NCI-H1436 (cell line): ENCODE measurements around the gene ADPGK.
"Not testable (repeated sequence)": the region's sequence is repeated elsewhere in the genome, so short reads cannot be mapped to it uniquely, and the experiment has no call there.

Experiments
- DNase-seq: peaks from one replicate; lab custom pipeline; 2025; lab: John Stamatoyannopoulos, UW

The ADPGK gene

DNA sequence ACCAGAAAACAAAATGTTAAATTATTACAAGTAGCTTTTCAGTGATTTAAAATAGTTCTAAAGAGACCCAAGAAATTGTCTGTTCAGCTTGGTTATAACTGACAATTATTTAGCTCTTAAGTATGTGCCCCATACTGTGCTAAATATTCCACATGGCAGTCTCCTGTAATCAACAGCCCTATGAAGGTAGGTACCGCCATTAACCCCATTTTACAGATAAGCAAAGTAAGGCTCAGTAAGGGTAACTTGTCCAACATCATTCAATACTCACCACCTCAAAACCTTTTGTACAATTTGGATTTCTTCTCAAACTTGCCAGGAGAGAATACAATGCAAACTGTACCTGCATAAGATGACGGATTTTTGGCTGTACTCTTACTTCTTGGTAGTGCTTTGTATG is 33.9 kb downstream of the ADPGK start:
- no peak for DNase-seq

DNA sequence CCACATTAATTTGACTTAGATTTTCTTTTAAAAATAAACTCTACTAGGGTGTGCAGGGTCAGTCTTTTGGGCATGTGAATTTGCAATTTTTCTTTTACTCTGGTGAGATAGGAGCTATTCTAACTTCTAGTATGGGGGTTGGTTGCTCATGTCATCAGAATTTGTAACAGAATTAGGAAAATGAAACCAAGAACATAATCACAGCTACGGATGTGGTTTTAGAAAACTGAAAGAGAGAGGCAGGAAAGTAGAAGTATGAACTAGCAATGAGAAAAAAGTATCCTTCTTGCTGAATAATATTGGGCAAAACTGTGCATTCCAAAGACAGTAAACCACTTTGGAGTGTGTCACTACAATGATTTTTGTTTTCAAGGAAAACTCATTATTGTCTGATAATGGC is 43.3 kb downstream of the ADPGK start:
- DNase-seq, result no peak

DNA sequence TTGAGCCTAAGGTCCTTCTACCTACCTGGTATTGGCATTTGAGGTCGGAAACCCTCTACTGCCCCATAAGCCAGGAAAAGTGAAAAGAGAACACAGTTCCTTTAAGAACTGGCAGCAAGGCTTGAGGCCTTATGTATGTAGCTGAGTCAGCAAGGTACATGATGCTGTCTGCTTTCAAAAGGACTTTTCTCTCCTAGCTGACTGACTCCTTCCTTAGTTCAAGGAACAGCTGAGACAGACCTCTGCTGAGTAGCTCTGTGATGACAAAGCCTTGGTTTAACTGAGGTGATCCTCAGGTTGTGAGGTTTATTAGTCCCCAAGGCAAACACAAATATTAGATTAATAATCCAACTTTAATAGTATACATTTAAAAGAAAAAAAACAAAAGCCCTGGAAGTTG is 45.8 kb downstream of the ADPGK start:
- no peak for DNase-seq

DNA sequence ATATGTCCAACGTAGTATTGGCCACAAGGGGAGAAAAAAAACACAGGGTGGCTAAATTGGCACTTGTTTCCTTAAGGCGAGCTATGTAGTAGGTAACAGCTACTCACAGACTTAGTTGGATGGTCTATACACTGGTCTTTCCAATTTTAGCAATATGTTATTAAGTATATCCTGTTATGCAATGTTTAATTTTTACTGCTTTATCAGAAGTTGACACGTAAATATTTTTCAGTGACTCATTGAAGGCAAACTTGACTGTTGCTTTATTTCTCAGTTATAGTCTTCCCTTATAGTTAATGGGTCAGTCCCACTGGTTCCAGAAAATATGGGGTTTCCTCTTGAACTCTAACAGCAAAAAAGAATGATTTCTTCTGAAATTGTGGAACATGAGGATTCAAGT is 46.5 kb downstream of the ADPGK start:
- DNase-seq, result no peak

DNA sequence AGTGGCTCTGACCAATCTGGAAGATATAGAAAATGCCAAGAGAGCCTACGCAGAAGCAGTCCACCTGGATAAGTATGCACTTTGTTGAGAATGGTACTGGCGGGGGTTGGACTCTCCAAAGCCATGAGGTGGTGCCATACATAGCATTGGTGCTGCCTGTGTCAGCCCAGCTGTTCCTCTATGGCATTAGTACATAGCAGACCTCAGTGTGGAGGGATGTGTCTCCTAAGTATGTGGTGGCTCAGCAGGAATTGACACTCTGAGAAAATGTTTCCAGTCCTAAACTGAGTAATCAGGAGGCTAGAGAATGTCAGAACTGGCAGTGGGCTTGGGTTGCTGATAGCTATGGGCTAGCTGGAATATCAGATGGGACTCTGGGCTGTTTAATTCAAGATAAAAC is 48.4 kb downstream of the ADPGK start:
- no peak for DNase-seq

DNA sequence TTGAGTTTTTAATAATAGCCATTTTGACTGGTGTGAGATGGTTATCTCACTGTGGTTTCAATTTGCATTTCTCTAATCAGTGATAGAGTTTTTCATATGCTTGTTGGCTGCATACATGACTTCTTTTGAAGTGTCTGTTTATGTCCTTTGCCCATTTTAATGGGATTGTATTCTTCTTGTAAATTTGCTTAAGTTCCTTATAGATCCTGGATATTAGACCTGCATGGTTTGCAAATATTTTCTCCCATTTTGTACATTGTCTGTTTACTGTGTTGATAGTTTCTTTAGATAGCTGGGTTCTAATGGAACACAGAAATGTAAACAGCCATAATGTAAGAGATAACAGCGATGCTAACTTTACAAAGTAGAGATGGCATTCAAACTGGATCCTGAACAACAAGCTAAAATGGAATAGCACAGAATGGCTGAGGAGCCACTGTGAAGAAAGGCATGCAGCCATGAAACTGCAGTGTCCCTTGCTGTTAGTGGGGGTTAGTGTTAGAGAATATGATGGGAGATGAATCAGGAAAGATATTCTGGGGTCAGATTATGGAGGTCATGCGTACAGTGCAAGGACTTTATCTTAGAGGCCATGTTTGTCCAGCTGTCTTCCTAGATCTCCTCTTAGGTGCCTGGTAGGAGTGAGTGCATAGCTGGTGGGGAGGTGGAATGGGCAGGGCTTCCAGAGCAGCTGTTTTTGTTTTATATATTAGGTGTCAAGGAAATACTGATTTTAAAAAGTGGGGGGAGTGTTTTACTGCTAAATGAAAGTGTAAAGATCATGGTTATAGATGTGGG is 49.4 kb downstream of the ADPGK start:
- no peak for DNase-seq

DNA sequence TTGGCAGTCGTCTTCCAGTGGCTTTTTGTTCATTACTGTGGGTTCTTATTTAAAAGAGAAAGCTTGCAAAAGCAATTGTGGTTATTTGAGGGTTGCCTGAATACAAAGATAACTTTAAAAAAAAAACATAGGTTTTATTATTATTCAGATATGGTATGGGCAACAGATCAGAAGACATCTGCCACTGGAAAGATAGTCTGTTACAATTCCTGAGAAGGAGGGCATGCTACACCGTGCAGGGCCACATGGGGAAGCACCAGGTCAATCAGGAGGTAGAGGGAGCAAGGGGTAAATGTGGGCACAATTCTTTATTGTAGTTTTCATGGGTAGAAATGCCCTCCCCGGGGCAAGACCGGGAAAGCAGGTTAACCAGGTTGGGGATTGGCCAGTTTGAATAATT is 51.0 kb downstream of the ADPGK start:
- no peak for DNase-seq

DNA sequence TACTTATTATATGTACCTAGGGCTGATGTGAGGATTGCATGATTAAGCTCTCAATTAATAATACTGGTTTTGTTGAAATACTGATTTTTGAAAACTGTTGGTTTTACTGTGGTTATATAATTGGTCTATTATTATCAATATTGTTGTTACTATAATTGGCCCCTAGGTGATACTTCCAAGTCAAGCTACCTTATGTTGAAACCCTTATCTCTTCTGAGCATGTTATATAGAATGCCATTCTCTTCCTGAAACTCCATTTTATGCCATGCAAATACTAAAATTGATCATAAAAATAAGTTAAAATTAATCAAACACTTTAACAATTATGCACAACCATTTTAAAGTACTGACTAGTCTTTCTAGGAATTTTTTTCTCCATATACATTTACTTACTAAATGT is 51.5 kb downstream of the ADPGK start:
- DNase-seq, result no peak

DNA sequence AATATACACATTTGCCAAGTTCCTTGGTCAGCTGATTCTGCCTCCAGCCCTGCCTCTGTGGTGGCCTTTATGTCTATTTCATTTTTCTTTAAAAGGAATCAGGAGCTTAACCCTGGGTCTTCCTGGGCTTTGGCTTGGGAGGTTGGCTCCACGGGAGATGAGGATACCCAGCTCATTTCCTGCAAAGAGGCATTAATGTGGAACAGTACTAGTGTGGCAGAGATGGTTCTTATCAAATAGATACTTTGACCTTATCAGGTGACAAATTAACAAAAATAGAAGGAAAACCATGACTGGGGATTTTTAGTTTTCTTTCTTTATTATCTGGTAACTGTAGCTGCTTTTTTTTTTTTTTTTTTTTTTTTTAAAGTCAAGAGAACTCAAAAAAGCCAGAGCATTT is 54.7 kb downstream of the ADPGK start:
- no peak for DNase-seq

DNA sequence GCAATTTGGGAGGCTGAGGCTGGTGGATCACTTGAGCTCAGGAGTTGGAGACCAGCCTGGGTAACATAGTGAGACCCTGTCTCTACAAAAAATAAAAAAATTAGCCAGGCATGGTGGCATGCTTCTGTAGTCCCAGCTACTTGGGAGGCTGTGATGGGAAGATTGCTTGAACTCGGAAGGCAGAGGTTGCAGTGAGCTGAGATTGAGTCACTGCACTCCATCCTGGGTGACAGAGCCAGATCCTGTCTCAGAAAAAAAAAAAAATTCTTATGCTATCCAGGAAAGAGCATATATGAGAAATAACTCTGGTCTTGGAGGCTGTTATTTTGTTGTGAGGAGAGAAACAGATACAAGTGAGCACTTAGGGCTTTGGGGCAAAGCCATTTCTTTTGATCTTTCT is 55.3 kb downstream of the ADPGK start:
- DNase-seq, result not testable (repeated sequence)

DNA sequence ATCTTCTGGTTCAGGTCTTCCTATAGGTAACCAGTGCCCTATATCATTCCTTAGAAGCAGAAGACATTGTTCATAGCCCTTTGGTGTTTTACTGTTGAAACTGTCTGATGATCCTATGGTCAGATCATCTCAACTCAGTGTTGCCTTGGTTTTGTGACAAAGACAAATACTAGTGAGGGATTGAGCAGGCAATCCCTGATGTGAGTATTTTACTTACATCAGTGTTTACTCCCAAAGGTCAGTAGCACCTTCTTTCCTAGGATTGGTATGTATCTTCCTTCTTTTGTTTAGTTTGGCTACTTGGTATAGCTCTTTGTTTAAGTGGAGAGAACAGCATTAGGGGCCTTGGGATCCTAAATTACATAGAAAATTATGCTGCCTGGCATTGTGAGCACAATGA is 56.4 kb downstream of the ADPGK start:
- DNase-seq, result no peak

DNA sequence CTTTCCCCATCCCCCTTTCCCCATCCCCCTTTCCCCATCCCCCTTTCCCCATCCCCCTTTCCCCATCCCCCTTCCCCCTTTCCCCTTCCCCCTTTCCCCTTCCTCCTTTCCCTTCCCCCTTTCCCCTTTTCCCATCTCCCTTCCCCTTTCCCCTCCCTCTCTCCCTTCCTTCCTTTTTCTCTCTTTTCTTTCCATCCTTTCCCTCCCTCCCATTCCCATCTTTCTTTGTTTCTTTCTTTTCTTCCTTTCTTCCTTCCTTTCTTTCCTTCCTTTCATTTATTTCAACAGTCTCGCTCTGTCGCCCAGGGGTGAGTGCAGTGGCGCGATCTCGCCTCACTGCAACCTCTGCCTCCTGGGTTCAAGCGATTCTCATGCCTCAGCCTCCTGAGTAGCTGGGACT is 57.7 kb downstream of the ADPGK start:
- DNase-seq, result not testable (repeated sequence)

DNA sequence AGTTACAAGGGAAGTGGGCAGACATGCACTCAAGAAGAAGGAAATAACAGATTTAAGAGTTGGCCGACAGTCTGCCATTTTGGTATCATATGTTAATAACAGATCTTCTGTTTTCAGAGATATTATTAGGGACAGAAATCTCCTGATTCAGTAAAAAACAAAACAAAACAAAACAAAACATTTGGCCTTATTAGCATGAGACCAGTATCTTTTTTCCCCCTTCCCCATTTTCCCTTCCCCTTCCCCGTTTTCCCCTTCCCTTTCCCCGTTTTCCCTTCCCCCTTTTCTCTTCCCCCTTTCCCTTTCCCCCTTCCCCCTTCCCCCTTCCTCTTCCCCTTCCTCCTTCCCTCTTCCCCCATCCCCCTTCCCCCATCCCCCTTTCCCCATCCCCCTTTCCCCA is 58.1 kb downstream of the ADPGK start:
- DNase-seq, result no peak

DNA sequence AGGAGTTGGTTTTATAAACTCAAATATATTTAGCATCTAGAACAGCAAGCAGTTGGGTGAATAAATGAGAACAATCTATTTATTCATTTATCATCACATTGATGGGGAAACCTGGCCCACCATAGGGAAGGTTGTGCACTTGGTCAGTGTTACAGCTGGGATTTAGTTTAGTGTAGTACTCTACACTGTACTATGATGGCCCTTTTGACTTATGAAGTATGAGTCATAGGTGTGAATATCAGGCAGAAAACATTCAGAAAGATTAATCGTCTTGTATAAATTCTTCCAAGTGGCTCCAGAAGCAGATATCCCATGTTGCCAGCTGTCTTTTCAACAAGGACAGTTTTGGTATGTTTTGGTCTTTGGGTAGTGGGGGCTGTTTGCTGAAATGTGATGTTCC is 59.5 kb downstream of the ADPGK start:
- DNase-seq, result no peak

DNA sequence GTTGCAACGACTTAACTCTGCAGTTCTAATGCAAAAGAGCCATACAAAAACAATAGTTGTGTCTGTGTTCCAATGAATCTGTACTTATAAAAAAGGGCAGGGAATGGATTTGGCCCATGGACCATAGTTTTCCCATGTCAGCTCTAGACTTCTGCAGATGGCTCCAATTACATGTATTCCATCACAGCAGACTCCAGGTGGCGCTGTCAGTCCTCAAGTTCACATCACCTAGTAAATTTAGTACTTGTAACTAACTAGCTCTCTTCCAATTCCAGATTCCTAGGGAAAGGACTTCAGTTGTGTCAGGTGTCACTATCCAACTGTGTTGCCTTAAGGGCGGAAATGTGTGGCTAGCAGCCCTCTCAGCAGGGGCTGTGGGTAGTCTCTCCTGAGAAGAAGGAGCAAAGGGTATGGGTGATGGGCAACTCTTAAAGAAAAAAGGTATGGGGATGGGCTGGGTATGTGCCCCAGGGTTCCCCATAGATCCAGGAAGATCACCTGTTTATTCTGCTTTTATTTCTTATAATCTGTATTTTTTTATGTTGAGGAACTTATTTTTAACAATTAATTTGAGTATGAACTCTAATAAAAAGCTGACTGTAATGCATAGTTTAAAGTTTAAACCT is 61.4 kb downstream of the ADPGK start:
- DNase-seq, result peak; percentile 36

DNA sequence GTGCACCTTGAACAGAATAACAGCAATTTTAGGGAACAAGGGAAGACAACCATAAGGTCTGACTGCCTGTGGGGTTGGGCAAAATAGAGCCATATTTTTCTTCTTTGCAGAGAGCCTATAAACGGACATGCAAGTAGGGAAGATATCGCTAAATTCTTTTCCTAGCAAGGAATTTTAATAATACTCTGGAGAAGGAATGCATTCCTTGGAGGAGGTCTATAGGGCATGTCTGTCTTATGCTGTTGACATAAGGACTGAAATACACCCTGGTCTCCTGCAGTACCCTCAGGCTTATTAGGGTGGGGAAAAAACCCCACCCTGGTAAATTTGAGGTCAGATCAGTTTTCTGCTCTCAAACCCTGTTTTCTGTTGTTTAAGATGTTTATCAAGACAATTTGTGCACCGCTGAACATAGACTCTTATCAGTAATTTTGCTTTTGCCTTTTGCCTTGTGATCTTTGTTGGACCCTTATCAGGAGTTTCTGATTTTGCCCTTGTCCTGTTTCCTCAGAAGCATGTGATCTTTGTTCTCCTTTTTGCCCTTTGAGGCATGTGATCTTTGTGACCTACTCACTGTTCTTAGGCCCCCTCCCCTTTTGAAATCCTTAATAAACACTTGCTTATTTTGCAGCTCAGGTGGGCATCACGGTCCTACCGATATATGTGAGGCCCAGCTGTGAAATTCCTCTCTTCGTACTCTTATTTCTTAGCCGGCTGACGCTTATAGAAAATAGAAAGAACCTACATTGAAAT is 74.8 kb downstream of the ADPGK start:
- DNase-seq, result not testable (repeated sequence)

DNA sequence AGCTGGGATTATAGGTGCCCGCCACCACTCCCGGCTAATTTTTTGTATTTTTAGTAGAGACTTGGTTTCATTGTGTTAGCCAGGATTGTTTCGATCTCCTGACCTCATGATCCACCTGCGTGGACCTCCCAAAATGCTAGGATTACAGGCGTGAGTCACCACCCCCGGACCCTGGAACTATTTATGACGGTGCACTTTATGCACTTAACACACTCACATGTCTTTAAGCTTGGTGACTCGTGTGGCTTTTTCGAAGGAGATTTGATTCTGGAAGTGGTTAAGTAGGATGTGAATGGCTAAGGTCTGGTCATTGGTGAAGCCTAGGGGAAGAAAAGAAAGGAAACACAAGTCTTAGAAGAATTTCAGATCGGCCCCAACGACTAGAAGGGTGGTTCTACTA is 77.3 kb downstream of the ADPGK start:
- no peak for DNase-seq
